OCI-LY3 (cell line): Measurements from ENCODE around the gene STMN3.

Experiments
- CTCF ChIP-seq: fragments of 200-600, 300-600 bp; sonication (generic); IDR thresholded peaks from 2 replicates; pipeline ENCODE4 v1.5.1; 2014; ENCODE audit warnings: antibody characterized with exemption, low read length, low read depth
- EZH2phosphoT487 ChIP-seq: fragments of 200-600 bp; shearing (Covaris generic); IDR thresholded peaks from 2 replicates; pipeline ENCODE4 v1.6.1; 2018; ENCODE audit warnings: antibody characterized with exemption, mixed run types, low read depth

- no peak for TF ChIP-seq CTCF
- TF ChIP-seq EZH2phosphoT487 = no peak
Measured at GRCh38 chr20:63617876-63618265, 35.4 kb downstream of the STMN3 start.
